ENCODE data around the gene GNAI2.

The GNAI2 gene

DNA sequence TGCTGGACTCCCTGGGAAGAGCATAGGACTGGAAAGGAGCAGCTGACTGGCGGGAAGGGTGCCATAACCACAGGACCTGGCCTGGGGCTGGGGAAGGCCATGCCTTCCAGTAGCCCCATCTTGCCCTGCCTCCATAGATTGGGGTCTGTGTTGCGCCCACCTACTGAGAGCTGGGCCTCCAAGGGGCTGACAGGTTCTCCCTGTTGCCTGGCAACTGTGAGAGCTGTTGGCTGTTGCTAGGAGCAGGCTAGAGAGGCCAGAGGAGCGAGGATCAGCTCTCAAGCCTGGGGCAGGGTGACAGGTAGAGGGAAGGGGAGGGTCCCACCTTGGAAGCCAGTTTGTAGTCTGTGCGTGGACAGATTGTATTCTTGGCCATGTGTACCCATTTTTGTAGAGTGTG lies 2.8 kb upstream of the GNAI2 start:
- TF ChIP-seq, protein P1, sequence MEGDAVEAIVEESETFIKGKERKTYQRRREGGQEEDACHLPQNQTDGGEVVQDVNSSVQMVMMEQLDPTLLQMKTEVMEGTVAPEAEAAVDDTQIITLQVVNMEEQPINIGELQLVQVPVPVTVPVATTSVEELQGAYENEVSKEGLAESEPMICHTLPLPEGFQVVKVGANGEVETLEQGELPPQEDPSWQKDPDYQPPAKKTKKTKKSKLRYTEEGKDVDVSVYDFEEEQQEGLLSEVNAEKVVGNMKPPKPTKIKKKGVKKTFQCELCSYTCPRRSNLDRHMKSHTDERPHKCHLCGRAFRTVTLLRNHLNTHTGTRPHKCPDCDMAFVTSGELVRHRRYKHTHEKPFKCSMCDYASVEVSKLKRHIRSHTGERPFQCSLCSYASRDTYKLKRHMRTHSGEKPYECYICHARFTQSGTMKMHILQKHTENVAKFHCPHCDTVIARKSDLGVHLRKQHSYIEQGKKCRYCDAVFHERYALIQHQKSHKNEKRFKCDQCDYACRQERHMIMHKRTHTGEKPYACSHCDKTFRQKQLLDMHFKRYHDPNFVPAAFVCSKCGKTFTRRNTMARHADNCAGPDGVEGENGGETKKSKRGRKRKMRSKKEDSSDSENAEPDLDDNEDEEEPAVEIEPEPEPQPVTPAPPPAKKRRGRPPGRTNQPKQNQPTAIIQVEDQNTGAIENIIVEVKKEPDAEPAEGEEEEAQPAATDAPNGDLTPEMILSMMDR (IDR thresholded peaks at IDR 0.05), result no peak
- TF ChIP-seq ZFX (IDR thresholded peaks at IDR 0.05; ENCODE audit: borderline replicate concordance), result no peak
- no peak overlapping the region; the same call in 1 of the 2 replicates for H3K27ac ChIP-seq

DNA sequence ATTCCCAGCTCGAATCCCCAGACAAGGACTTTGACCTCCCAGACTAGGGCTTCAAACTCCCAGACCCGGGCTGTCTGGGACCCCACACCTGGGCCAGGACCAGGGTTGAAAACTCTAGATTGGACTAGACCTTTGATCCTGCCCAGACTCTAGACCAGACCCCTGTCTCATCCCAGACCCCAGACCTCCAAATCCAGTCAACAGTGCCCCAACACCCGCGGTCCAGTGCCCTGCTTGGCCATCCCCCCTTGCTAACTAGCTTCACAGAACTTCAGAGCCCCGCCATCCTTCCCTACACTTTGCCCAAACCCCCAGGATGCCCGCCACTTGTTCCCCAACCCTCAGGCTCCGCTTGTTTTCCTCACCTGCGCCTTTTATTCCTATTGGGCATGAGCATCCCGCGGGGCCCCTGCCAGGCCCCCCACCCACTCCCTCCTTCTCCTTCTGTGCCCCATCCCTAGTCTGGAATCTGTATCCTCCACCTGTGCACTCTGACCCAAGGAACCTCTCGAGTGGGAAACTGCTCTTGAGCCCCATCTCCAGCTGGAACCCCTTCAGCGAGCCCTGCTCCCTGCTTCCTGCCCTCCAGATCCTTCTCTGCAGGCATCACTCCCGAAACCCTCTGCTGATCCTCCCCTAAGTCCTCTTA lies 604 bp downstream of the GNAI2 start:
- TF ChIP-seq ZFX (IDR thresholded peaks at IDR 0.05; ENCODE audit: borderline replicate concordance), result no peak
- TF ChIP-seq, protein P1 (IDR thresholded peaks at IDR 0.05), result no peak
- peak overlapping the region; percentile 93 for H3K27ac ChIP-seq

DNA sequence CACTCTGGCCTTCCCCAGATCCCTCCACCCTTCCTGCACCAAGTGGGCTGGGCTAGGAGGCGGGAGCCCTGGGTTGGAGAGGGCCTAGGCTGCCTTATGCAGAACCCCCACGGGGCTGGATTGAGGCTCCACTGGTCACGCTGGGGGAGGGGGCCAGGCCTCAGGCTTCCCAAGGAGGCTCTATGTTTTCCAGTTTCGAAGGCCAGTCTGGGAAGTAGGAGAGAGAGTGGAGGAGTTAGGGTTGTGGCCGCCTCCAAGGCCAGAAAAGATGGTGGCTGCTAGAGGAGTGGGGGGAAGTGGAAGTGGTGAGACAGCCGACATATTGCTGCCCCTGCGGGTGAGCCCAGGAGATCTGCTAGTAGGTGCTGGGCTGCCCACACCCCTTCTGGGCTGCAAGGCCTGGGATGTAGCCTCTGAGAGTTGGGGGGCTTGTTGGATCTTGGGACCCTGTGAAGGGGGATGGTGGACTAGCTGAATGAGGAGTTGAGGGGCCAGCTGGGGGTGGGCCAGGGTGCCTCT lies 1.2 kb downstream of the GNAI2 start:
- H3K27ac ChIP-seq, result peak overlapping the region; percentile 93
- no peak for TF ChIP-seq ZFX (IDR thresholded peaks at IDR 0.05; ENCODE audit: borderline replicate concordance)
- TF ChIP-seq, protein P1 (IDR thresholded peaks at IDR 0.05), result no peak

DNA sequence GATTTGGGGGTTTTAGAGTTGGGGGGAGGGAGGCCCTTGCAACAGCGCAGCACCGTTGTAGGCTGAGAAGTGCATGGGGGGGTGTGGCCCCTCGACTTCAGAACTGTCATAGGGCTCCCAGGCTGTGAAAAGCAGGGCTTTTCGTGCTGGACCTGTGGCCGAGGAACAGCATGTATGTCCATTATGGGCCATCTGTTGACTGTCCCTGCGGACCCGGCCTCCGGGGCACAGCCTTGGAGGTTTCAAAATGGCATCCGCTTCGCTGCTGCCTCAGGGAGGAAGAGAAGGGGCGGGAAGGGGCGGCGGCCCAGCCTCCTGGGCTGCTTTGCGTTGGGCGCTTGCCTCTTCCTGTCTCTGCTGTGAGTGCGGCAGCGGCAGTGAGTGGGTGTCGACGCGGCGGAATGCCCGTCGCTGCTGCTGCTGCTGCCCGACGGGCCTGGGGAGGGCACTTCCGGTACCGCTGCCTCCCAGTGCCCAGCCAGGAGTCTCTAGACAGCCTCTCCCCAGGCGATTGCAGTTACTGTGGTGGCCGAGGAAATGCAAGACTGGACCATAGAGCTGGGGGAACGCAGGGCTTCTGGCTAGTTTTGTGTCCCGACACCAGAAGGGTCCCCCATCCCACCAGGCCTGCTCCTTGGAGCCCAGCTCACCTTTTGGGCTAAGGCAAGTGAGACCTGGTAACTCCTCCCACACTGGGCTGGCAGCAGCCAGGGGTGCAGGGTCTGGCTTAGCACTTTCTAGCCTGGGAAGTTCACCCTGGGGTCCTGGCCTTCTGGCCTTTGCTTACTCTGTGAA lies 1.9 kb downstream of the GNAI2 start:
- H3K27ac ChIP-seq, result peak overlapping the region; percentile 93
- no peak for TF ChIP-seq ZFX (IDR thresholded peaks at IDR 0.05; ENCODE audit: borderline replicate concordance)
- TF ChIP-seq, protein P1 (IDR thresholded peaks at IDR 0.05), result no peak

DNA sequence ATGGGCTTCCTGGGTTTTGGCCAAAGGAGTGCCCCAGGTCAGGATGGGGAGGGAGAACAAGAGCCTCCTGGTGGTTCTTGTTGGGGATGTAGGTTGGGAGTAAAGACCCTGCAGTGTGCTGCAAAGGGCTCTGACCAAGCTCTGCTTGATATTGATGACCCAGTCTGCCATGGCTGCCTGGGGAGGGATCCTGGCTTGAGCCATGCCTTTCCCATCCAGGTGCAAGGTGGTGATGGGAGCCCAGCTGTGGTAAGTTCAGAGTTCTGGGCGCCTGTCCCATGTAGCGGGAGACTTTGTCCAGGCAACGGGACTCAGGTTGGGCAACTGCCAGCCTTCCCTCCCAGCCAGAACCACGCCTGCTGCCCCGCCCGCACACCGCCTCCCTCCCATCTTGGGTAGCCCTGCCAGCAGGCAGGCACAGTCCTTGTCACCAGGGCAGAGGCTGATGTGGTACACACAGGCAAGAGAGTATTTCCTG lies 2.6 kb downstream of the GNAI2 start:
- H3K27ac ChIP-seq, result peak overlapping the region; percentile 93
- TF ChIP-seq, protein P1 (IDR thresholded peaks at IDR 0.05), result no peak
- TF ChIP-seq ZFX (IDR thresholded peaks at IDR 0.05; ENCODE audit: borderline replicate concordance), result no peak

DNA sequence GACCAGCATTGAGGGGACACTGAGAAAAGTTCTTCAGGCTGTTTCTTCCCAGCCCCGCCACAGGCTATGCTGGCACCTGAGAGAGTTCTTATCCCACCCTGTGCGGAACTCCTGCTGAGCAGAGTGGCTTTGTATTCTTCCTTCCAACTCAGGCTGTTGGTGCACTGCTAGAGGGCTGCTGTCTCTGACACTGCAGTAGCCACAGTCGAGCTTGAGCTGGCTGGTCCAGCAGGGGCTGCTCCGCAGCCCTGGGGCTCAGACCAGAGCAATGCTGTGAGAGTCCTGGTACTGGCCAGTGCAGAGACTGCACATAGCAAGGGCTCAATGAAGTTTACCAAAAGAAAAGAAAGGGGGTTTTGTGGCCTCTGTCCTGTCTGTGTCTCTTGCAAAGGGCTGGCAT lies 3.6 kb downstream of the GNAI2 start:
- peak overlapping the region; percentile 12; the same call in 1 of the 2 replicates for H3K27ac ChIP-seq
- TF ChIP-seq ZFX (IDR thresholded peaks at IDR 0.05; ENCODE audit: borderline replicate concordance), result no peak
- TF ChIP-seq, protein P1 (IDR thresholded peaks at IDR 0.05), result no peak

DNA sequence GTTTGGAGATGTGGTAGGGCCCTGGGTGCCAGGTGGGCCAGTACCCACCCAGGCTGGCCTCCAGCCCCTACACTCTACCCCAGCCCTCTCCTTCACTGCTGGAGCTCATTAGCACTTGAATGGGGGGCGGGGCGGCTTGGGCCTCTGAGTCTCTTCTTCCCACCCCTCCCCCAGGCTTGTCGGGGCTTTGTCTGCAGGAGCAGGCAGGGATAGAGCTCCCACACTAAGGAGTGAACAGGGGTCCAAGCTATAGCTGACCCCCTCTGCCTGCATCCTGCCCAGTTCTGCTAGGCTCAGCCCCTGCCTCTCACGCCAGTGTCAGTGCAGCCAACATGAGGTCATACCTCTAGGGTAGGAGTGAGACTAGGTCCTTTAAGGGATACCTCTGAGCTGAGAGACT lies 5.2 kb downstream of the GNAI2 start:
- TF ChIP-seq ZFX (IDR thresholded peaks at IDR 0.05; ENCODE audit: borderline replicate concordance), result no peak
- TF ChIP-seq, protein P1 (IDR thresholded peaks at IDR 0.05), result no peak
- no peak overlapping the region for H3K27ac ChIP-seq
